Stimulated activated CD8-positive, alpha-beta memory T cell treated with anti-CD3 and anti-CD28 coated beads, Interleukin-15, amount 100 ng/mL, for 1 hour (primary cell): Measurements from ENCODE around the gene SSBP3.
"Not testable (repeated sequence)": the region's sequence is repeated elsewhere in the genome, so short reads cannot be mapped to it uniquely, and the experiment has no call there.

Source experiments
- DNase-seq: peaks from one replicate; pipeline ENCODE4 v3.0.0-alpha.2; 2020; ENCODE audit warnings: low read depth

SSBP3 gene

DNA sequence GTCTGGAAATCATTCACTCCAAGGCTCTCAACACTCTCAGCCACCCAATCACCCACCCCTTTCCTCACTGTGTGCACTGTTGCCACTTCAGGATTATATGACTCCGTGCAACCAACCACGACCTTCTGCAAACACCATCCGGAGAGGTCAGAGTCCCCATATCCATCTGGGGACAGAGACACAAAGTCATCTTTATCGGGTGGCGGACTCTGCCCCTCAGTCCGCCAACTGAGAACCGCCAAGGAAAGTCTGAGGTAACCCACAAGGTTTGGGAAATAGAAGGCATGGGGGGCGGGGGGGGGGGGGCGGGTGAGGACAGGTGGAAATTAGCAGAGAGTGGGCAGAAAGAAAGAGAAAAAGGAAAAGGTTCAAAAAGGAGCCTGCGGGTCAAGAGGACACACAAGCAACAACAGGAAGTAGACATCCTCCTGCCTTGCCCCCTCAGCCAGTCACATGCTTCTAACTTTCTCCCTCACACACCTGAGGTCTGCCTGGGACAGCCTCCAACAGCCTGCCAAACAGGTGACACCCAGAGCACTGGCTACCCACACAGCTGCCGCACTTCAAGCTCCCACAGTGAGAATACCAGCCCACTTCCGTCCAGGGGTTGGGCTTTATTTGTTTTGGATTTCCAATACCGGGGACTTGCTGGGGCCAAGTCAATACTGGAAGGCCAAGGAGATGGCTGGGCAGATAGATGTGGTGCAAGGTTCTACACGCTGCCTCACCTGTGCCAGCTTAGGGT lies 58.1 kb downstream of the SSBP3 start:
- DNase-seq = no peak

DNA sequence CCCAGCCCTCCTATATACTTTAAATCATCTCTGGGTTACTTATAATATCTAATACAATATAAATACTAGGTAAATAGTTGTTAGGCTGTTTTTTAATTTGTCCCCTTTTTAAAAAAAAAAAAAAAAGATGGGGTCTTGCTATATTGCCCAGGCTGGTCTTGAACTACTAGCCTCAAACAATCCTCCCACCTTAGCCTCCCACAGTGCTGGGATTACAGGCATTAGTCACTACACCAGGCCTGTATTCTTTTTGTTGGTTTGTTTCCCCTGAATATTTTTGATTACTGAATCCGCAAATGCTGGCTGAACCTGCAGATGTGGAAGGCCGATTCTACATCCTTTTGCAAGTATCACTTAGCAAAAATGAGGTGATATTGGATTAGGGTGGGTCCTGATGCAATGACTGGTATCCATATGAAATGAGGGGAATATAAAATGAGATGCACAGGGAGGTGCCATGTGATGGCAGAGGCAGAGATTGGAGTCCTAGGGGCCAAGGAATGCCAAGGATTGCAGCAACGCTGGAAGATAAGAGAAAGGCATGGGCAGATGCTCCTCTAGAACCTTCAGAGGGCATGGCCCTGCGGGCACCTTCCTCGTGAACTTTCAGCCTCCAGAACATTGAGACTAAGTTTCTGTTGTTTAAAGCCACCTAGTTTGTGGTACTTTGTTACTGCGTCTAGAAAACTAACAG lies 58.8 kb downstream of the SSBP3 start:
- DNase-seq = no peak

DNA sequence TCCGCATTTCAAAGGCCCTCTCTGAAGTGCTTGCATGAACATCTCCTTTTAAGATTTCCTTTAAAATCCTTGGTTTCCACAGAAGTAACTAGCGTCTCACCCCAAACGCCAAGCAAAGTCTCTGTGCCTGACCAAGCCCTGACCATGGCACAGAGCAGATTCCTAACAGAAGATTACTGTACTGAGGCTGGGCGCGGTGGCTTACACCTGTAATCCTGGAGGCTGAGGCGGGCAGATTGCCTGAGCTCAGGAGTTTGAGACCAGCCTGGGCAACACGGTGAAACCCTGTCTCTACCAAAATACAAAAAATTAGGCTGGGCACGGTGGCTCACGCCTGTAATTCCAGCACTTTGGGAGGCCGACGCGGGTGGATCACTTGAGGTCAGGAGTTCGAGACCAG lies 60.6 kb downstream of the SSBP3 start:
- not testable (repeated sequence) for DNase-seq

DNA sequence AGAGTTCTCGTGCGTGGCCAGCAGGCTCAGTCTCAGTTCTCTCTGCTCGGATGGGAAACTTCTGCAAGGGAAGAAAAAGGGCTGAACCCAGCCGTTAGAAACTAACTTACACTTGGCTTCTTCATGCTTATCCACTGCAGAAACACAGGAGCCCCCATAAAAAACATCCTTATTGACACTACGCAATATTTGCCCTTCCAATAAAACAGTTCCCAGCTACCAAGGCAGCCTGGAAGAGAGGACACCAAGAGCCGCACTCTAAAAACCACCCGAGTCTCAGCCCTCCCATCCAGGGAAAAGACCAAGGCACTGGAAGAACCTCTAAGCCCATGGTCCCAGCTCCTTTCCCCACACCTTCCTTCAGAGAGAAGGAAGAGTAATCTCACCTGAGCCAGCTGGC lies 61.1 kb downstream of the SSBP3 start:
- no peak for DNase-seq

DNA sequence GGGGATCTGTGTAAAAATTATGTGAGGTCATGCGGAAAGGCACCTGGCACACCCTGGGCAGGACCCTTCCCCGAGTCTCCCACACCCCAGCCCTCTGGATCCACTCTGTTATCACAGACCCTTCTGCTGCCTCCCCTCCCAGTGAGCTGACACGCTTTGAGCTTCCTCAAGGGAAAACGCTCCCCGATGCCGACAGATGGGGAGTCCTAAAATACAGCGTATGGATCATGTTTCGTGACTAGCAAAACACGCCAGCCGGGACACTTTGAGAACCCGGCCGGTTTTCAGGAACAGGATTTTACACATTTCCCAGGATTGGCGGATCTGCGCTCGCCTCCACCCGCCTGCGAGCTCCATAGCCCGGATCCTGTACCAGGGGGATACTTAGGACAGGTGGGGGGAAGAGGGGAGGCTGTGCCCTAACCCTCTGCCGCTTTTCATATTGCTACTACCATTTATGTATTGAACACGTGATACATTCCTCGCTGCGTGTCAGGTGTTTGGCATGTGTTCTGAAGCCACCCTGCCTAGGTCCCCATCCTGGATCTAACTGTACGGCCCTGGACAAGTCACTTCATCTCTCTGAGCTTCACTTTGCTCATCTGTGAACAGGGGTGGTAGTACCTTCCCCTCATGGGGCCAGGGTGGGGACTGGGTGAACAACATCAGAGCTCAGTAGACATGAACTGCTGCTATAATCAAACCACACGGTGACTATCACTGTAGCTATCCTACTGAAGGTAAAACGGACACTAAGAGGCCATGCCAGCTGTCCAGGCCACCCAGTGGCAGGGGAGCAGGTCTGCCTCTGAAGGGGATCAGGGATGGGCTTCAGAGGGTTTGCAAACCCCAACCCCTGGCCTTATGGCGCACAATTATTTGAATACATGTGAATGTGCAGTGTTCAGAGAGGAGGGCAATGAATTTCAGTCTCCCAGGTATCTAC lies 63.2 kb downstream of the SSBP3 start:
- no peak for DNase-seq

DNA sequence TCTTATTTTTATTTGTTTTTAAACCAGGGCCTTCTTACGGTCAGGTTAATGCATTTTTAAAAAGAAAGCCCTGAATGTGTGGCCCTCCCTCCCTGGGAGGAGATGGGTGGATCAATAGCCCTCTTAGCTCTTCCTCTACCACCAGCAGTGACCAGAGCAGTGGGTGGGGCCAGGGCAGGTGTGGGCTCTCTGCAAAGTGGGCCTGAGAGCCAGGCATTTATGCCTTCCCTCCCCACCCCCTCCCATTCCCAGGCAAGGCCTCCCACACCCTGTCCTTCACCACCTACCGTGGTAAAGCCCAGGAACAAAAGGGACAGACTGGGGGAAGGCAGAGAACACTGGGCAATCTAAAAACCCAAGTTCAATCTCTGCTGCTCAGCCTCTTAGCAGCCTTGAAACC lies 63.9 kb downstream of the SSBP3 start:
- no peak for DNase-seq

DNA sequence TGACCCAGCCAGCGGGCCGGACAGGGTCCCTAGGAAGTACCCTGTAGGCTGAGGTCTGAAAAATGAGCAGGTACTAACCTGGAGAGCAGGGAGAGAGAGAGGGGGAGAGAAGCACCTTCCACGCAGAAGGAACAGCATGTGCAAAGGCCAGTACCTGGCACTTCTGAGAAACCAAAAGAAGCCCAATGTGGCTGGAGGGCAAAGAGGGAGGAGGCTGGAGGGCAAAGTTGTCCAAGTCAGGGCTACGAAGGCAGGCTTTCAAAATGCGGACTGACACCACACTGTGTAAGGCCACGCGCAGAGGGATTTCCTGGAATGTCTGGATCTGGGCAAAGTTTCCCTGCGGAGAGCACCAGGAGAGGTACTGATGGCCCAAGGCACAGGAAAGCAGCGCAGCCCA lies 64.4 kb downstream of the SSBP3 start:
- DNase-seq = no peak

DNA sequence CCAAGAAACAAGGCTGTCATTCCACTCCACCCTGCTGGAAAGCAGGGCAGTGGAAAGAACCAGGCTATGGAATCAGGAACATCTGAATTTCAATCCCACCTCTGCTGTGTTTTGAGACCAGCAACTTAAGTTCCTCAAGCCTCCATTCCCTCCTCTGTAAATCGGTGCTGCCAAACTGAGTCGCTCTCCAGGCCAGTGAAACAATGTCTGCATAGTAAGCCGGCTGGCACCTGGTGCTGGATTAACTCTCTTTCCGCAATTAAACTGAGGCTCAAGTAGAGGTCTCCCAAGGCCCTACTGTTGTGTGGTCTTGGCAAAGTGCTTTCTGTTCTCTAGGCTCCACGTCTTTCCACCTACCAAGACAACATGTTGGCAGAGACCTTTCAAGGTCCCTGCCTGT lies 65.3 kb downstream of the SSBP3 start:
- no peak for DNase-seq

DNA sequence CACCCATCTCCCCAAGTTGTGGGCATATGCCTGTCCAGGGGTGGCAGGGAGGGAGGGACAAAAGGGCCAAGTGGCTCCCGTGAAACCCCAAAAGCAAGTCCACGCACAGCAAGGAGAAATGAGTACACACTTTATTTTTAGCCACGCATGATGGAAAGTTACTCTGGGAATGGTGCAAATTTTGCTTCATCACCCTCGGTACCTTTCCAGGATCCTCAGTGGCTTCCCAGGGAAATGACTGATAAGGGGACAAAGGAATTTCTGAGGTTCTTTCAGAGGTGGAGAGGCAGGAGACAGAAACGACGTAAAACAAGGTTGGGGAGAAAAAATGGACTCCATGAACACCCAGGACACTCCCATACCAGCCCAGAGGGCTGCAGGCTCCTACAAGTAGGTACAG lies 65.8 kb downstream of the SSBP3 start:
- no peak for DNase-seq

DNA sequence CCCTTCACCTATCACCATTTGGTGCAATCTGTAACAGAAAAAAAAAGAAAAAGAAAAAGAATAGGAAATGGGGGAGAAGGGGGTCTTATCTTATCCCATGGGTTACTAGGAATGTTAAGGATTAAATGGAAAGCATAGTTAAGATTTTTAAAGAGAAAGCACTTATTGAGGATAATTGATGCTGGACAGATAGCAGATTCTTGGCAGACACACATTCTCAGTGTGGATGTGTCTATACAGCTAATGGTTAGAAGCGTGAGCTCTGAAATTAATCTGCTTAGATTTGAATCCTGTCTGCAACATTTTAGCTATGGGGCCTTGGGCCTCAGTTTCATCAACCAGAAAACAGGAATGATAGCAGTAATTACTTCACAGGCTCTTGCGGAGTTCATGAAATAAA lies 67.1 kb downstream of the SSBP3 start:
- DNase-seq = no peak

DNA sequence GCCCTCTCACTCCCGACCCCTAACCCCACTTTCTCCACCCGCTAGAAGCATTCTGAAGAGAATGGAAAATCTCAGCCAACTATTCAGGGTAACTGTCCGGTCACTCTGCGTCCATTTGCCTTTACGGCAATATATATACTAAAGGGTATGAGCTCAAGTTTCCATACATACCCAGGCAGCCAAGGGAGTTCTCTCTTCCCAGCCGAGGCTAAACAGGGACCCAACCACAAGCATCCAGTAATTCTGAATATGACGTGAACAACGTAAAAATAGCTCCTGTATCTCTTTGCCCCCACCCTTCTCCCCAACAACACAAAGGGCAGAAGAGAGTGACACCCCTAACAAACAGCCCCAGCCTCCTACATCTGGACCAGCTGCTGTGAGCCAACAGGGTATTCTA lies 67.7 kb downstream of the SSBP3 start:
- DNase-seq = no peak

DNA sequence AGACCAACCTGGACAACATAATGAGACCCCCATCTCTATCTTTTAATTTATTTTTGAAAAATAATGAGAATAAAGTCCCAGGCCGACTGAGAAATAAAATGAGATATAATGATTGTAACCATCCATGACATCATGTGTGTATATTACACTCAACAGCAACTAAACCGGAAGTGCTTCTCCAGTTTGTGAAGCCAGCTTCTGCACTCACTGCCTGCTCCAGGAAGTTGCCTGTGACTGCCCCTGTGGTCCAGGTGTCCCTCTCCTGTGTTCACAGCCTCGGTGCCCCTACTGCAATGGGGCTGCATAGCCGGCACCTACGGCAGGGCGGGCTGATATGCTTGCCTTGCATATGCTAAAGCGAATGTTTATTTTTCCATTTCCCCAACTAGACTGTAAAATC lies 68.3 kb downstream of the SSBP3 start:
- no peak for DNase-seq

DNA sequence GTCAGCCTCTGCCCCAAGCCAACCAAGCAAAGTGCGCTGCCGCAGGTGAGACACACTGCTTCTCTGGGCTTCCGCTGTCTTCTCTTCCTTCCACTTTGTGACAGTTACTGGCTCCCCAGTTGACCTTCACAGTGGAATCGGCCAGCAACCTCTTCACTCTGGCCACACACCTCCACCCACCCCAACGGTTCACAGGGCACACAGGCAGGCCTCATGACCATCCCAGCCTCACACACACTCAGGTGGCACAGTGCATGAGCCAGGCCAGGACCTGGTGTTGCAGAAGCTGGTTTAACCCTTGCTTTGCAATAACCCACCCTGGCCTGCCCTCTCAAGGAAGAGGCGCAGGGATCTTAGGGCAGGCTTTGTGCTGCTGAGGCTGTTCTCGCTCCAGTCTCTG lies 69.2 kb downstream of the SSBP3 start:
- DNase-seq = no peak

DNA sequence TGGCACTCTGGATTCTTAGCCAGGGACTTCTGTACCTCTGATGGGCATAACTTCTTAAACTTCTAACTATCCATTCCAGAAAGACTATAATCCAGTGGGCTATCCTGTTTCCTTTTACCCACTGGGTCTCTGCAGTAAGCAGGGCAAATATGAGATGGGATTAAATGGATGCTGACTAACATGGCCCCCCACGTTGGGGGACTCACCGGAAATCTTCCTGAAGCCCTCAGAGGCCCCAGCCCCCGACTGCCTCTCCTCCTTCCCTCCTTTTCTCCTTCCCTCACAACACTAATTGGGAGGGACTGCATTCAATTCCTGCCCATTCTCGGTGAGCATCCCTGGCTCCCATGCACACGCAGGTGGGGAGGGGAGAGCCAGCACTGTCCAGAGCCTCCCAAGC lies 70.1 kb downstream of the SSBP3 start:
- no peak for DNase-seq

DNA sequence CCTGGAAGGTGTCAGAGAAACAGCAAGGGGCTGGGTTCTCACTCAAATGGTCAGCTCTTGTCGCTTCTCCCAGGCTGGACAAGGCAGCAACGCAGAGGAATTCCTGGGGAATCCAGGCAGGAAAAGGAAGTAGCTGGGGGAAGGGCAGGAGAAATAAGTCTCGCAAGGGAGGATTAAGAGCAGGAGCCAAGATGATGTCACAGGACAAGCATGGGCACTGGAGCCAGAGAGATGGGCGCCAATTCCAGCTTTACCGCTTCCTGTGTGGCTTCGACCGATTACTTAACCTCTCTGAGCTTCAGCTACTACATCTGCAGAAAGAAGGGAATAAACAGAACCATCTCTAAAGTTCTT lies 70.5 kb downstream of the SSBP3 start:
- no peak for DNase-seq

DNA sequence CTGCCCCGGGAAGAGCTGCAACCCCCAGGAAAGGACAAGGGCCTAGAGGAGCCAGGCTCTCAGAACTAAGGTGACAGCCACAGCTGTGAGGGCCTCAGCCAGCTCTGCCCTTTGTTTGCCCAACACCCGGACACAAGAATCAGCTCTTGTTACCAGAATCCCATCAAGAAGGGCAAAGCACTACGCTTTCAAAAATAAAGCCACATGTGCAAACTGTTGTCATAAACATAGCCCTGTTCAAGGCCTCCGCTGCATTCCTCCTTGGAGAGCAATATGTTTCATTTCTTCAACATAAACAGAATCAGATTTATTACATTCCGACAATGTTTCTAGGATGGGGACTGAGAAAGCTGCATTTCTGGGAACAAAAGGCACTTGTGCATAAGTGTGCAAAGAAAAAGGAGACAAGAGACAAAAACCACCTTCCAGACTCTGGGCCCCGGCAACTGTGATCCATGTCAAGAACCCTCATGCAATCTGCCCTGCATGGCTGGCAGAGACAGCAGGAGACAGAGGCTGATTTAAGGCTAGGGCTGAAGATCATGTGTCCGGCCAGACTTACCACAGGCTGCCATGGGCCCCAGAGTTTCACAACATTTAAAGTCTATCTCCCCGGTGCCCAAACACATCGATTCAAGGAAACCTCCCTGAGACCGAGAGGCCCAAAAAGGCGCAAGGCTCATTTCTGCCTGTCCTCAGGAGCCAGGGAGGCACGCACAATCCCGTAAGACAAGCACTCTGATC lies 71.0 kb downstream of the SSBP3 start:
- no peak for DNase-seq

DNA sequence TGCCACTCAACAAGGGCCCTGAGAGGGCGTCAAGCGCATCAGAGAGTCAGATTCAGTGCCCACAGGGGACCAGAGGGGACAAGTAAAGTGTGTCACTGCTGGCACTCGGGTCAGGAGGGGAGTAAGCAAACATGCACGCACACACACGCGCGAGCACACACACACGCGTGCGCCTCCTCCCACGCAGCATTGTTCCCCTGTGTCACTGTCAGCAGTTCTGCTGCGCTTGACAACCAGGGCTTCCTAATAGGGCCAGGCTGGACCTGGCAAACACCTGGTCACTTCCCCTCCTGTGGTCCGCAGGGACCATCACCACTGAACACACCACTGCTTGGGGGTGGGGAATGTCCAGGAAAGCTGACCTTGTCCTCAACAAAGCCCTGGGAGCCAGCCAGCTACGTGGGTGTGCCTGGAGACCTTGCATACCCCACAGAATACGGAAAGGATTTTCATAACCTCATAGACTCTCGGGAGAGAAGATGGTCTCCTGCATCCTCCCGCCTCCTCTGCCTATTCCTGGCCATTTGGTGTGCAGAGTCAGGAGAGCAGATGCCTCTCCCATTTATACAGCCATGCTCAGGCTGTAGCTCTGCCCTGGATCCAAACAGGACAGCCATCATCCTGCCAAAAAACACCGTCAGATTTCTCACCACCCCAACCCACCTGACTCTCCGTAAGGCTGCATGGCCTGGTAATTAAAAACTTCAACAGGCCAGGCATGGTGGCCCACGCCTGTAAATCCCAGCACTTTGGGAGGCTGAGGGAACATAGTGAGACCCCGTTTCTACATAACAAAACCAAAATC lies 73.2 kb downstream of the SSBP3 start:
- no peak for DNase-seq

DNA sequence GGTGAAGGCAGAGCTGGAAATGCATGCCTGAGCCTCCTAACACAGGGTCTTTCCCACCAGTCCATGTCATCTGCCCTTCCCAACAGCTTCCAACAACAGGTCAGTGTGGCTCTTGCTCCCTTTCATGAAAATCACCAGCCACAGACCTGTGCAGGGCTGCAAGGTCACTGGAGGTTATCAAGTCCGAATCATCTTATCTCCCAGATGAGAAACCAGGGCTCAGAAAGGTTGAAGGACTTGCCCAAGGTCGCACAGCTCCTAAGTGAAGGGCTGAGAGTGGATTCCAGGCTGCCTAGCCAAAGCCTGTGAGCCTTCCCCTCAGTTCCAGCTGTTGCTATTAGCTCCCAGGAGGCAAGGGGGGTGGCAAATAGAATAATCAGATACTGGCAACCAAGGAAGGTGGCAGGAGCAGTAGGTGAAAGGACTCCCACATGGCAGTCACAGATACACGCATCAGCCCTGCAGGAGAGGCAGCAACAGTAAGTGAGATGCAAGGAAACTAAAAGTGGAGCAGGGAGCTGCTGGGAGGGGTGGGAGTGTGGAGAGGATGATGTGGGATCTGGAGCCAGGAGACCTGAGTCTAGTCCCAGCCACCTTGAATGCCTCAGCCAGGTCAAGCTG lies 74.2 kb downstream of the SSBP3 start:
- no peak for DNase-seq

DNA sequence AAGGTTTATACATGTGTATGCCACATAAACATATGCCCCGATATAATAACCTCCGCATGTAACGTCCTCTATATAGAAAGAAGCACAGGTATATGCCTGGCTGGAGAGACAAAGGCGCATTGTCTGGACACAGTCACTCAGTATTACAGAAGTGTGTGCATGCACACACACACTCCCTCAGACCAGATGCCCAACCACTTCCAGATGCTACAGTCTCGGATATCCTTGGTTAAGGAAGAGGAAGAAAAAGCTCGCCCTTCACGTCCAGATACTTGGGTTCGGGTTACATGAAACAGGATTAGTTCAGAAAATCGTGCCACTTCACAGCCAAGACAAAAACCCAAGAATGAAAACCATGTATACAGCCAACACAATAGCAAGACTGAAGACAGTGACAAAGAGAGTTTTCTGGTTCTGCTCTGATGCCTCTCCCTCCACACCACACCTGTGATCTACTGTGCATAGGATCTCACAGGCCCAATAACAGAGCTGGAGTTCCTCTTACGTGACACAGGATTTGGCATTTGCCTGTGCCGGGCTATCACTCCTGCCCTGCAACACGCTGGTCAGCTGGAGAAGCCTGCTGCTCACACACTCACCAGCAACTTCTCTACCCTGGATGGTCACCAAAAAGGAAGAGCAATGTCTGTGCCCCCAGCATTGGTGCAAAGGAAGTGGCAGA lies 75.0 kb downstream of the SSBP3 start:
- no peak for DNase-seq

DNA sequence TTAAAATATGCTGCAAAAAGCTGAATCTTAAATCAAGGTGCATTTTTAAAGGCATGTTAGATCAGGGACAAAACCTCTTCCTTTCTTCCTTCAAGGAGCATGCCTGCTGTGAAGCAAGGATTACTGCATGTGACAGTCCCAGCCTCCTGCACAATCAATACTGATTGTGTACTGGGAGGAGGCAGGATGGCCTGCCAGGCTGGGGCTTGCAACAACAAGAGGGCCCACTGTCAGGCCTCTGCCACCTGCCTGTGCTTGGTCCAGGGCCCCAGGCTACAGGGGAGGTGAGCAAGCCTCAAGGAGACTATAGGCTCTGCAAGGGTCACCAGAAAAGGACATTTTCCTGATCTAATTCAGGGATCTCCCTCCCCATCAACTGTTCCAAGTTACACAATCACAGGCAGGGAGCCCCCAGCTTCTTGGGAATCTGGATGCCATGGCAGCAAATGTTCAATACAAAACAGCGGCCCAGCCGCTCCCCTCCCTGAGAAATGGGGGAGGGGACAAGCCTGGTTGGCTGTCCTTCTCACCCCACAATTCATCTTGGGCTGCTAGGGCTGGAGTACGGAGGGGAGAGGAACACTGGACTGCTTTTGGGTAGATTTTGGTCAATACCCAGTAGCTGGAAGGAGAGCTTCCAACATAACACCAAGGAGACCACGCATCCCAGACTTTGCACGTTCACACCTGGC lies 76.7 kb downstream of the SSBP3 start:
- no peak for DNase-seq
